BLaER1 treated with 17β-estradiol and CSF1 and Interleukin-3, amounts not matched to agents 10 nM and 100 nM (cell line): ENCODE measurements around the gene ATP5F1D.

Experiments used
- H3K27ac ChIP-seq, 11 experiments: shearing (Covaris generic); formaldehyde crosslinking; 2 replicates each; pipeline ENCODE4 v1.8.1; 2022
- H3K27me3 ChIP-seq, 11 experiments: shearing (Covaris generic); formaldehyde crosslinking; 2 replicates each; pipeline ENCODE4 v1.8.1; 2022
- H3K36me3 ChIP-seq, 11 experiments: shearing (Covaris generic); formaldehyde crosslinking; 2 replicates each; pipeline ENCODE4 v1.8.1; 2022
- H3K4me1 ChIP-seq, 10 experiments: shearing (Covaris generic); formaldehyde crosslinking; 2 replicates each; pipeline ENCODE4 v1.8.1; 2022
- H3K4me2 ChIP-seq, 11 experiments: shearing (Covaris generic); formaldehyde crosslinking; 2 replicates each; pipeline ENCODE4 v1.8.1; 2022
- H3K4me3 ChIP-seq, 10 experiments: shearing (Covaris generic); formaldehyde crosslinking; 2 replicates each; pipeline ENCODE4 v1.8.1; 2022
- H3K9ac ChIP-seq, 11 experiments: shearing (Covaris generic); formaldehyde crosslinking; 2 replicates each; pipeline ENCODE4 v1.8.1; 2022
- H3K9me3 ChIP-seq, 11 experiments: shearing (Covaris generic); formaldehyde crosslinking; replicated peaks in 1 of 11; 2 replicates each; pipeline ENCODE4 v1.8.1; 2022
- H4K20me1 ChIP-seq, 11 experiments: shearing (Covaris generic); formaldehyde crosslinking; 2 replicates each; pipeline ENCODE4 v1.8.1; 2022
- Cebpa-rat ChIP-seq, 11 experiments: shearing (Covaris generic); IDR thresholded peaks; 2 replicates each; pipeline ENCODE4 v1.8.1; 2022

Gene ATP5F1D

GRCh38 chr19:1266916-1267476, 25.4 kb downstream of the ATP5F1D start:
- H3K9ac ChIP-seq: peak overlapping the region; percentile 50 to 100 (median 74)
- no peak for TF ChIP-seq Cebpa-rat (IDR thresholded peaks at IDR 0.05)
- H3K4me1 ChIP-seq: peaks cover 79 to 92% (median 89%) of the 10 kb centered on the region in 10 experiments

GRCh38 chr19:1267477-1268225, 26.1 kb downstream of the ATP5F1D start:
- peak in 2 of 11 experiments; percentile 48 to 53; a peak in 3 of 22 replicates for TF ChIP-seq Cebpa-rat (IDR thresholded peaks at IDR 0.05)
- peak overlapping the region; percentile 93 to 100 (median 98) for H3K4me2 ChIP-seq
- H3K27me3 ChIP-seq: no peaks in the 10 kb centered on the region; a peak in 3 of 22 replicates
- peaks cover 32 to 91% (median 61%) of the 10 kb centered on the region in 11 experiments for H4K20me1 ChIP-seq
- H3K9me3 ChIP-seq: no peaks in the 10 kb centered on the region
- H3K4me3 ChIP-seq: peak overlapping the region in 9 of 10 experiments; percentile 51 to 75 (median 63); a peak in 14 of 20 replicates
- peaks cover 79 to 91% (median 89%) of the 10 kb centered on the region in 10 experiments for H3K4me1 ChIP-seq
- H3K27ac ChIP-seq: peak overlapping the region in 5 of 11 experiments; percentile 3 to 58 (median 18); a peak in 2 of 22 replicates
- H3K36me3 ChIP-seq: peaks cover 21 to 28% (median 24%) of the 10 kb centered on the region in 11 experiments
- H3K9ac ChIP-seq: peak overlapping the region in 9 of 11 experiments; percentile 59 to 100 (median 99); a peak in 17 of 22 replicates

More at GRCh38 chr19:1266916-1267476, 25.4 kb downstream of the ATP5F1D start:
- no peaks in the 10 kb centered on the region for H3K9me3 ChIP-seq
- peak overlapping the region in 10 of 11 experiments; percentile 22 to 74 (median 60); a peak in 19 of 22 replicates for H3K27ac ChIP-seq
- peaks cover 15 to 21% (median 18%) of the 10 kb centered on the region in 11 experiments for H3K36me3 ChIP-seq
- H4K20me1 ChIP-seq: peaks cover 26 to 87% (median 54%) of the 10 kb centered on the region in 11 experiments
- H3K27me3 ChIP-seq: no peaks in the 10 kb centered on the region; a peak in 3 of 22 replicates
- peak overlapping the region; percentile 93 to 100 (median 98) for H3K4me2 ChIP-seq
- peak overlapping the region; percentile 51 to 75 (median 62) for H3K4me3 ChIP-seq

GRCh38 chr19:1268226-1269064, 26.9 kb downstream of the ATP5F1D start:
- Histone ChIP-seq H3K4me3 (peak overlapping the region in 6 of 10 experiments; percentile 22 to 75 (median 54); a peak in 7 of 20 replicates), H3K9me3 (no peaks in the 10 kb centered on the region), H3K27me3 (no peaks in the 10 kb centered on the region; a peak in 3 of 22 replicates), H3K27ac (peak overlapping the region in 8 of 11 experiments; percentile 3 to 100 (median 99); a peak in 9 of 22 replicates), H3K36me3 (peaks cover 29 to 36% (median 32%) of the 10 kb centered on the region in 11 experiments), H3K4me1 (peaks cover 79 to 91% (median 88%) of the 10 kb centered on the region in 10 experiments), H3K4me2 (peak overlapping the region; percentile 93 to 100 (median 98)), H3K9ac (peak overlapping the region in 8 of 11 experiments; percentile 74 to 100 (median 99); a peak in 19 of 22 replicates), H4K20me1 (peaks cover 40 to 91% (median 69%) of the 10 kb centered on the region in 11 experiments)
- TF ChIP-seq Cebpa-rat (IDR thresholded peaks at IDR 0.05): no peak

- Histone ChIP-seq H3K9ac (peak within 1 kb of the TSS; percentile 98 to 100 (median 99)), H3K27ac (peak within 1 kb of the TSS; percentile 98 to 100 (median 99)), H3K4me3 (peak within 1 kb of the TSS; percentile 70 to 89 (median 76)), H3K9me3 (no peaks in the 10 kb centered on the region), H3K4me2 (peak within 1 kb of the TSS; percentile 98 to 100 (median 99)), H3K27me3 (no peaks in the 10 kb centered on the region; a peak in 3 of 22 replicates), H4K20me1 (peaks cover 46 to 91% (median 70%) of the 10 kb centered on the region in 11 experiments), H3K36me3 (peaks cover 36 to 42% (median 39%) of the 10 kb centered on the region in 11 experiments), H3K4me1 (peaks cover 78 to 91% (median 88%) of the 10 kb centered on the region in 10 experiments)
- TF ChIP-seq Cebpa-rat (IDR thresholded peaks at IDR 0.05): no peak
Measured at GRCh38 chr19:1269065-1269477, 27.5 kb downstream of the ATP5F1D start, which contains the start of gene CIRBP. TSS of gene CIRBP (plus strand) at chr19:1269332. CDS start at chr19:1270934, 1,602 bp downstream.

- H3K4me2 ChIP-seq: peak overlapping the region; percentile 93 to 100 (median 99)
- no peaks in the 10 kb centered on the region; a peak in 3 of 22 replicates for H3K27me3 ChIP-seq
- H3K4me3 ChIP-seq: peak overlapping the region; percentile 70 to 89 (median 76)
- H4K20me1 ChIP-seq: peaks cover 52 to 91% (median 70%) of the 10 kb centered on the region in 11 experiments
- H3K36me3 ChIP-seq: peaks cover 41 to 48% (median 44%) of the 10 kb centered on the region in 11 experiments
- no peak for TF ChIP-seq Cebpa-rat (IDR thresholded peaks at IDR 0.05)
- peak overlapping the region; percentile 98 to 100 (median 99) for H3K9ac ChIP-seq
- peaks cover 78 to 91% (median 88%) of the 10 kb centered on the region in 10 experiments for H3K4me1 ChIP-seq
- H3K27ac ChIP-seq: peak overlapping the region; percentile 98 to 100 (median 99)
- H3K9me3 ChIP-seq: no peaks in the 10 kb centered on the region
Measured at GRCh38 chr19:1269478-1270212, 28.1 kb downstream of the ATP5F1D start.

- H3K36me3 ChIP-seq: peaks cover 46 to 52% (median 49%) of the 10 kb centered on the region in 11 experiments
- H3K27me3 ChIP-seq: no peaks in the 10 kb centered on the region; a peak in 3 of 22 replicates
- no peaks in the 10 kb centered on the region for H3K9me3 ChIP-seq
- TF ChIP-seq Cebpa-rat (IDR thresholded peaks at IDR 0.05): no peak
- peaks cover 76 to 89% (median 86%) of the 10 kb centered on the region in 10 experiments for H3K4me1 ChIP-seq
- H3K4me3 ChIP-seq: peak overlapping the region; percentile 70 to 89 (median 76)
- peak overlapping the region; percentile 98 to 100 (median 99) for H3K9ac ChIP-seq
- H4K20me1 ChIP-seq: peaks cover 56 to 88% (median 68%) of the 10 kb centered on the region in 11 experiments
- peak overlapping the region; percentile 98 to 100 (median 99) for H3K27ac ChIP-seq
- peak overlapping the region; percentile 93 to 100 (median 99) for H3K4me2 ChIP-seq
Measured at GRCh38 chr19:1270213-1270853, 28.8 kb downstream of the ATP5F1D start.
